ENCODE results near the gene CENPH. TPM values are rescaled to one million over a fixed set of nuclear protein-coding genes. Genes with fewer than 3 reads are reported as not detected.
"Not testable (repeated sequence)": the region's sequence is repeated elsewhere in the genome, so short reads cannot be mapped to it uniquely, and the experiment has no call there.

Gene CENPH, protein sequence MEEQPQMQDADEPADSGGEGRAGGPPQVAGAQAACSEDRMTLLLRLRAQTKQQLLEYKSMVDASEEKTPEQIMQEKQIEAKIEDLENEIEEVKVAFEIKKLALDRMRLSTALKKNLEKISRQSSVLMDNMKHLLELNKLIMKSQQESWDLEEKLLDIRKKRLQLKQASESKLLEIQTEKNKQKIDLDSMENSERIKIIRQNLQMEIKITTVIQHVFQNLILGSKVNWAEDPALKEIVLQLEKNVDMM
- total RNA-seq, result 11.9 and 12.0 TPM in 2 replicates
- total RNA-seq (2013), result 16.6 TPM
- polyA plus RNA-seq, result 2.8 and 5.3 TPM in 2 replicates
- 2.7 and 4.6 TPM in 2 replicates for polyA minus RNA-seq

DNA sequence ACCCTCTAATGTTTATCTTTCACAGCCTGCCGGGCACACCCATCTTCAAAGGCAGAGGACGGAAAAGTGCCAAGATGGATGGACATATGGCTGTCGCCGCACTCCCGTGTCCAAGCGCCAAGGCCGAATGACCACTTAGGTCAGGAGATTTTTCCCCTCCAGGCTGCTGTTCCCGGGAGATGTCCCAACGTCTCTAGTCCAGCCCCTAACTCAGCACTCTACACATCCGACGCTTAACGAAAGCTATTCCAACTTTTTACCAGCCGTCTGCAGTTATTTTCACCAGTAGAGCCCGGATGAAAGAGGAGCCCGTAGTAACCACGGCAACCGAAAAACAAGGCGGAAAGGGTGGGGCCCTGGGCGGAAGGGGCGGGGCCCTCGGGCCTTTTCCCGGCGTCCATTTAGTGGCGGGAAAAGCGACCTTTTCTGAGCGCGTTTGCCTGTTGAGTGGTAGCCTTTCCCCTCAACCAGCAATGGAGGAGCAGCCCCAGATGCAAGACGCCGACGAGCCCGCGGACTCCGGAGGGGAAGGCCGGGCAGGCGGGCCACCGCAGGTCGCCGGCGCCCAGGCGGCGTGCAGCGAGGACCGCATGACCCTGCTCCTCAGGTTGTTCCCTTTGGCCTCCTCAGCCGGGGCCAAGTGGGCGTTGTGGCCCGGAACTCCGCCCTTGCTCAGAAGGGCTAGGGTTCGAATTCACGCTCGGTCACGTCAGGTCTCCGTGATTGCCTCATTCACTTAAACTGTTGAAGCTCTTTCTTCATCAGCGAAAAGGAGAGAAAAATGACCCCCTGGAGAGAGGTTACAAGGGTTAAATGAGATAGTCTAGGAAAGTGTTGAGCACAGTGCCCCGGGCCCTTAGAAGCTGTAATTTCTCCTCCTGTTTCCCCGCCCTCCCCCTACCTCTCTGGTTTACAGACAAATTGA lies at the start of gene CENPH:
Gene CENPH (plus strand): TSS at position 422 of the 925 bp plus-strand sequence. CDS start 52 bp downstream, at position 474.
- ChIA-PET POLR2A (interaction anchor here (1.0 kb wide), 1 partner anchor 28 kb away, joined by 4 read pairs; a partner anchor contains a TSS), CTCF (interaction anchor here (0.8 to 2.5 kb wide), 4 partner anchors 21 to 96 kb away, joined by 3 to 9 read pairs (median 3); partner anchors contain the start of gene SLC30A5)
- H3K4me3 Mint-ChIP-seq, result peak within 1 kb of the TSS; percentile 95
- Histone ChIP-seq H3K27me3 (replicated peaks in 1 of 4; ENCODE audit: control extremely low read depth in 1 of 4, control insufficient read depth in 3 of 4, insufficient read depth in 4 of 4, low read length in 3 of 4) (no peaks in the 10 kb centered on the region), H2AFZ (ENCODE audit: insufficient read depth, low read depth, low read length, poor library complexity, severe bottlenecking) (peak within 1 kb of the TSS; percentile 98), H3K27ac (ENCODE audit: low read length in 2 of 2) (peak within 1 kb of the TSS; percentile 30 to 88), H3K4me2 (replicated peaks; ENCODE audit: low read depth, low read length, poor library complexity, severe bottlenecking) (peak within 1 kb of the TSS; percentile 86), H3K36me3 (replicated peaks in 1 of 2; ENCODE audit: control extremely low read depth in 1 of 2, control insufficient read depth in 1 of 2, extremely low read depth in 1 of 2, insufficient read depth in 2 of 2, low read length in 1 of 2) (no peaks in the 10 kb centered on the region), H3K4me3 (ENCODE audit: control extremely low read depth in 1 of 5, extremely low read depth in 1 of 5, insufficient read depth in 1 of 5, low read depth in 2 of 5, low read length in 4 of 5) (peak within 1 kb of the TSS; percentile 64 to 96 (median 80)), H3K4me1 (ENCODE audit: control insufficient read depth in 2 of 2, insufficient read depth in 2 of 2, low read length in 2 of 2) (peaks cover 9 to 14% of the 10 kb centered on the region in 2 donors), H4K20me1 (ENCODE audit: control insufficient read depth, insufficient read depth, low read length, poor library complexity, severe bottlenecking) (no peaks in the 10 kb centered on the region), H3K9me3 (ENCODE audit: control extremely low read depth in 1 of 3, control insufficient read depth in 2 of 3, insufficient read depth in 1 of 3, low read length in 2 of 3) (no peaks in the 10 kb centered on the region), H3K79me2 (ENCODE audit: control insufficient read depth, insufficient read depth, low read length) (no peaks in the 10 kb centered on the region), H3K9ac (ENCODE audit: low read length) (peak within 1 kb of the TSS; percentile 87)
- H3K9me3 Mint-ChIP-seq (ENCODE audit: insufficient read depth), result no peaks in the 10 kb centered on the region
- H3K27me3 Mint-ChIP-seq, result no peaks in the 10 kb centered on the region
- peak within 1 kb of the TSS; percentile 93 for H3K27ac Mint-ChIP-seq
- peak; percentile 91 for DNase-seq
- H3K4me1 Mint-ChIP-seq, result peaks cover 17% of the 10 kb centered on the region
- intact Hi-C loops (cut with micrococcal nuclease), result loop anchor here (1.0 to 2.0 kb wide), 7 partner anchors 22 to 180 kb away; partner anchors contain the start of genes AK6, CCDC125, CCNB1 and CDK7
- under 1% methylated on average over 52 of the region's 55 CpGs for WGBS (ENCODE audit: insufficient coverage)
- TF ChIP-seq EZH2 (IDR thresholded peaks at IDR 0.05; ENCODE audit: borderline replicate concordance, insufficient read depth, low read depth, low read length, poor library complexity, severe bottlenecking), result no peak
- TF ChIP-seq, protein P1, sequence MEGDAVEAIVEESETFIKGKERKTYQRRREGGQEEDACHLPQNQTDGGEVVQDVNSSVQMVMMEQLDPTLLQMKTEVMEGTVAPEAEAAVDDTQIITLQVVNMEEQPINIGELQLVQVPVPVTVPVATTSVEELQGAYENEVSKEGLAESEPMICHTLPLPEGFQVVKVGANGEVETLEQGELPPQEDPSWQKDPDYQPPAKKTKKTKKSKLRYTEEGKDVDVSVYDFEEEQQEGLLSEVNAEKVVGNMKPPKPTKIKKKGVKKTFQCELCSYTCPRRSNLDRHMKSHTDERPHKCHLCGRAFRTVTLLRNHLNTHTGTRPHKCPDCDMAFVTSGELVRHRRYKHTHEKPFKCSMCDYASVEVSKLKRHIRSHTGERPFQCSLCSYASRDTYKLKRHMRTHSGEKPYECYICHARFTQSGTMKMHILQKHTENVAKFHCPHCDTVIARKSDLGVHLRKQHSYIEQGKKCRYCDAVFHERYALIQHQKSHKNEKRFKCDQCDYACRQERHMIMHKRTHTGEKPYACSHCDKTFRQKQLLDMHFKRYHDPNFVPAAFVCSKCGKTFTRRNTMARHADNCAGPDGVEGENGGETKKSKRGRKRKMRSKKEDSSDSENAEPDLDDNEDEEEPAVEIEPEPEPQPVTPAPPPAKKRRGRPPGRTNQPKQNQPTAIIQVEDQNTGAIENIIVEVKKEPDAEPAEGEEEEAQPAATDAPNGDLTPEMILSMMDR (IDR thresholded peaks at IDR 0.05), result no peak
- ATAC-seq (ENCODE audit: low read depth), result peak; percentile 92

DNA sequence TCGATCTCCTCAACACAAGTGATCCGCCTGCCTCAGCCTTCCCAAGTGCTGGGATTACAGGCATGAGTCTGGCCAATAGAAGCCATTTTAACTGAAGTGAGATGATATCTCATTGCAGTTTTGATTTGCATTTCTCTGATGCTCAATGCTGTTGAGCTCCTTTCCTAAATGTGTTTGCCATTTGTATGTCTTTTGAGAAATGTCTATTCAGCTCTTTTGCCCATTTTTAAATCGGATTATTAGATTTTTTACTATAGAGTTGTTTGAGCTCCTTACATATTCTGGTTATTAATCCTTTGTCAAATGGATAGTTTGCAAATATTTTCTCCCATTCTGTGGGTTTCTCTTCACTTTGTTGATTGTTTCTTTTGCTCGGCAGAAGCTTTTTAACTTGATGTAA lies 49.1 kb upstream of the CENPH start:
- H3K27me3 ChIP-seq (replicated peaks in 1 of 4; ENCODE audit: control extremely low read depth in 1 of 4, control insufficient read depth in 3 of 4, insufficient read depth in 4 of 4, low read length in 3 of 4); CTCF ChIA-PET; H3K27ac Mint-ChIP-seq; H2AFZ ChIP-seq (ENCODE audit: insufficient read depth, low read depth, low read length, poor library complexity, severe bottlenecking); H3K4me3 Mint-ChIP-seq; intact Hi-C loops (cut with micrococcal nuclease); H3K4me3 ChIP-seq (ENCODE audit: control extremely low read depth in 1 of 5, extremely low read depth in 1 of 5, insufficient read depth in 1 of 5, low read depth in 2 of 5, low read length in 4 of 5); H3K9ac ChIP-seq (ENCODE audit: low read length); H3K79me2 ChIP-seq (ENCODE audit: control insufficient read depth, insufficient read depth, low read length); H3K27ac ChIP-seq (ENCODE audit: low read length in 2 of 2); POLR2A ChIA-PET; H4K20me1 ChIP-seq (ENCODE audit: control insufficient read depth, insufficient read depth, low read length, poor library complexity, severe bottlenecking); DNase-seq; H3K4me2 ChIP-seq (replicated peaks; ENCODE audit: low read depth, low read length, poor library complexity, severe bottlenecking); ATAC-seq (ENCODE audit: low read depth); H3K36me3 ChIP-seq (replicated peaks in 1 of 2; ENCODE audit: control extremely low read depth in 1 of 2, control insufficient read depth in 1 of 2, extremely low read depth in 1 of 2, insufficient read depth in 2 of 2, low read length in 1 of 2); H3K27me3 Mint-ChIP-seq; H3K9me3 ChIP-seq (ENCODE audit: control extremely low read depth in 1 of 3, control insufficient read depth in 2 of 3, insufficient read depth in 1 of 3, low read length in 2 of 3); H3K9me3 Mint-ChIP-seq (ENCODE audit: insufficient read depth): not testable (repeated sequence)
- peaks cover 5 to 16% of the 10 kb centered on the region in 2 donors for H3K4me1 ChIP-seq (ENCODE audit: control insufficient read depth in 2 of 2, insufficient read depth in 2 of 2, low read length in 2 of 2)
- H3K4me1 Mint-ChIP-seq, result peaks cover 15% of the 10 kb centered on the region
- WGBS (ENCODE audit: insufficient coverage), result 100% methylated on average over 2 of the region's 4 CpGs

All from B cell (primary cell).